Choroid plexus epithelial cell (primary cell): ENCODE data around the gene TCEA3.

ENCODE experiments used
- DNase-seq: peaks from one replicate; pipeline ENCODE4 v3.0.0-alpha.2; 2010; ENCODE audit warnings: low read depth
- H3K4me3 ChIP-seq: 2 replicates; pipeline ENCODE4 v1.5.1; 2011; ENCODE audit warnings: low read depth, mild to moderate bottlenecking, control low read depth, low read length, moderate library complexity
- CTCF ChIP-seq: conservative IDR thresholded peaks from 2 replicates; pipeline ENCODE4 v1.5.1; 2011; ENCODE audit warnings: low read depth, mild to moderate bottlenecking, control low read depth, inconsistent platforms, low read length, moderate library complexity

Gene TCEA3

GRCh38 chr1:23424293-23425192 is at the start of gene TCEA3:
Gene TCEA3, minus strand, starts transcription at chr1:23424748. Its CDS starts 115 bp downstream, at chr1:23424633.
- peak within 1 kb of the TSS; percentile 50 for H3K4me3 ChIP-seq
- TF ChIP-seq CTCF, result no peak
- peak; percentile 38 for DNase-seq

GRCh38 chr1:23473037-23473800 is 48.7 kb upstream of the TCEA3 start:
- DNase-seq, result peak; percentile 47
- TF ChIP-seq CTCF, result no peak
- H3K4me3 ChIP-seq, result no peak overlapping the region

DNA sequence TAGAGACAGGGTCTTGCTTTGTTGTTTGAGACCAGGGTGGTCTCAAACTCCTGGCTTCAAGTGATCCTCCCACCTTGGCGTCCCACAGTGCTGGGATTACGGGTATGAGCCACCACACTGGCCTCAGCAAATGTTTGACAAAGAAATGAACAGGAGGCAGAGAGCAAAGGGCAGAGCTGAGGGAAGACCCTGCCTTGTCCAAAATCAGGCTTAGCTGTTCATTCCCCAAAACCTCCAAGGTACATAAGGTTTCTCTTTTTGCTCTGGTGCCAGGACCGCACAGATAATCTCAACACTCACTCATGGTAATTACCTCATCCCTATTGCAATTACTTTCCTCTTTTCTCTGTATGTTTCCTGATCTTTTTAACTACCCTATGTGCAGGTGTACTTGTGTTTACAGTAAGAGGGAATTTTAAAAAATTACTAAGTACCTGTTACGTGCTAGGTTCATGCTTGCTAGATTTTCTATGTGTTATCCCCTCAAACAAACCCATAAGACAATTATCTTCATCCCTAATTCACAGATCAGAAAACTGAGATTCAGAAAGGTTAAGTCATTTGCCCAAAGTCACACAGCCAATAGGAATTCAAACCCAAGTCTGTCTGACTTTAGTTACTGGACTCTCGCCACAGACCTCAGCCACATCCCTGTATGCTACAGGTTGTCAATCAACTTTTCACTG is 47.9 kb upstream of the TCEA3 start:
- no peak overlapping the region for H3K4me3 ChIP-seq
- no peak for TF ChIP-seq CTCF
- no peak for DNase-seq

DNA sequence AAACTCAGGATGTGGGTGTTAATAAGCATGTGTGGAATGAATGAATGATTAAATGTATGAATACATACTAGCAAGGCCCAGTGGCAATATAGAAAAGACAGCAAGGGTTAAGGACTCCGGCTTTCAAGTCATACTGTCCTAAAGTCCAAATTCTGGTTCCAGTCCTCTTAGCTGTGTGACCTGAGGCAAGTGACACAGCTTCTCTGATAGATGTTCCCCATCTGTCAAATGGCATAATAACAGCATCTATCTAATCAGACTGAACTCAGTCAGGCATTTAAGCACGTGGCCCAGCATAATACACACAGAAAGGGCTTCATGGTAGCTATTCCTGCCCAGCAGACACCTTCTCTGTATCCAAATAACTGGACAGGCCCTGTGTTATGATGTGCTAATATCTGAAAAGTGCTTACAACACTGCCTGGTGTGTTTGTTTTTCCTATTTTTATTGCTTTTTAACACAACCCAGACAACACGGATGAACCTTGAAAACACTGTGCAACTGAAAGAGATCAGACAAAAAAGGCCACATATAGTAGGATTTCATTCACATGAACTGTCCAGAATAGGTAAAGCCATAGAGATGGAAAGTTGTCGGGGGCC is 47.0 kb upstream of the TCEA3 start:
- no peak for DNase-seq
- H3K4me3 ChIP-seq, result no peak overlapping the region
- TF ChIP-seq CTCF, result no peak

DNA sequence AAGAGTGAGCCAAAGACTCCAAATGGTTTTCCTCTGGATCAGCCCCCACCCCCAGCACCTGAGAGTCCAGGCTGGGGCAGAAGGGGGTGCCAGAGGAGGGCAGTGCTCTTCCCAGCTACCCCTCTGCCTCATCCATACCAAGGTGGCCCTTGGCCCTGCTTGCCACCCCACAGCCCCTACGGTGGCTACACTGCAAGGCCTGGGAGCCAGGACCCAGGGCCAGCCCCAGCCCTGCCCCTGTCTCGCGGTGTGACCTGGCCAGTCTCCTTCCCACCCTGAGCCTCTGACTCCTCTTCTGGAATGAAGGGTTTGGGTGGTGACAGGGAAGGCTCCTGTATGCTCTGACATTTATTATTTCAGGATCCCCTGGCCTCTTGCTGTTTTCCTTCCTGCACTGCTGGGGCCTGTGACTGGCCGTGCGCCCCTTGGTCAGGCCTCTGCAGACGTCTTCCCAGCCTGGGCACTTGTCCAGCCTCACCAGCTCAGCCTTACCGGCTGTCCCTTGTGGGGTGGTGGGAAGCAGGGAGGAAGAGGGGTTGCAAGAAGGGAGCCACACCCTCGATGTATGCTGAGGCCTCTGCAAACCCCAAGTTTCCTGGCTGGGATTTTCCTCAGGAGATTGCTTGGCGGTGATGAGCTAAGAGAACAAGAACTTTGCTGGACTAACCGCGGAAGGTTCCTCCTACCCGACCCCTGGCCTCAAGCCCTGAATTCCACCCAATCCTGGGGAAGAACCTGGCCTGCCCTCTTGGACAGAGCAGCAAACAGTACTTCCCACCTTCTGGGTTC is 45.9 kb upstream of the TCEA3 start:
- H3K4me3 ChIP-seq, result no peak overlapping the region
- DNase-seq, result peak; percentile 78
- TF ChIP-seq CTCF, result no peak

DNA sequence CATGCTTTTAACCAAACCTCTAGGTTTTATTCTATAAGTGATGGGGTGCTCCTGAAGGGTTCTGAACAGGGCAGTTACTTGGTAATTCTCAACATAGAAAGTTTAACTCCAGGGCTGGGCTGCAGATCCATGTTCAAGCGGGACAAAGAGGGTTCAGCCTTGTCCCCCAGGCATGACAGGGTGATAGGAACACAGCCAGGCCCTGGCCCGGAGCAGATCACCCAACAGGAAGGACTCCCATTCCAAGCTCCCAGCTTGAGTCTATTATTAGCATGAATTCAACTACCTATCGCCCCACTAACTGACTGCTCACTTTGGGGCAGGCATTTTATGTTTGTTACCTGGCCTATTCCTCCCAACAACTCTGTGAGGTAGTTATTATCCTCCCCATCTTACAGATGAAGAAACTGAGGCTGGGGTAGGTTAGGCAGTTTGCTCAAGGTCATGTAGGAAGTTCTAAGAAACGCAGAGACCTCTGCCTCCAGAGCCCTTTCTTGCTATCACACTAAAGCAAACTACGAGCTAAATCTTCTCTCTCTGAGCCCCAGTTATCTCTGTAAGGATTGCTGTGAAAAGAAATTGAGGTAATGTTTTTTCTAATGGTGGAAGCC is 44.9 kb upstream of the TCEA3 start:
- no peak overlapping the region for H3K4me3 ChIP-seq
- TF ChIP-seq CTCF, result no peak
- DNase-seq, result no peak
